HG02571 (cell line): Measurements from ENCODE around the gene SCGB3A1.

Experiments used
- ATAC-seq: cut with Tn5 transposase; IDR thresholded peaks from one replicate; pipeline ENCODE4 v1.9.1; 2021; ENCODE audit warnings: mild to moderate bottlenecking, moderate library complexity; ENCODE audit not compliant: unreplicated experiment

Gene SCGB3A1

GRCh38 chr5:180606215-180606785 lies 15.0 kb upstream of the SCGB3A1 start:
- ATAC-seq = no peak

GRCh38 chr5:180605554-180606214 lies 14.4 kb upstream of the SCGB3A1 start:
- no peak for ATAC-seq

GRCh38 chr5:180604271-180604670 lies 13.0 kb upstream of the SCGB3A1 start:
- no peak for ATAC-seq

- no peak for ATAC-seq
Observed at GRCh38 chr5:180603076-180603594, 11.8 kb upstream of the SCGB3A1 start.

GRCh38 chr5:180602481-180603075 lies 11.3 kb upstream of the SCGB3A1 start:
- ATAC-seq = no peak

GRCh38 chr5:180601591-180602480 lies 10.5 kb upstream of the SCGB3A1 start:
- ATAC-seq = no peak

- no peak for ATAC-seq
Observed at GRCh38 chr5:180600554-180601041, 9.3 kb upstream of the SCGB3A1 start.

- ATAC-seq = no peak
Observed at GRCh38 chr5:180599981-180600553, 8.8 kb upstream of the SCGB3A1 start.

- no peak for ATAC-seq
Observed at GRCh38 chr5:180599590-180599914, 8.3 kb upstream of the SCGB3A1 start.

- ATAC-seq = no peak
Observed at GRCh38 chr5:180598797-180599589, 7.7 kb upstream of the SCGB3A1 start.

GRCh38 chr5:180598316-180598701 lies 7.0 kb upstream of the SCGB3A1 start:
- ATAC-seq = no peak

- ATAC-seq = no peak
Observed at GRCh38 chr5:180596668-180597231, 5.5 kb upstream of the SCGB3A1 start.

GRCh38 chr5:180596115-180596667 lies 4.9 kb upstream of the SCGB3A1 start:
- no peak for ATAC-seq

GRCh38 chr5:180595381-180596114 lies 4.2 kb upstream of the SCGB3A1 start:
- ATAC-seq = no peak

- no peak for ATAC-seq
Observed at GRCh38 chr5:180595046-180595379, 3.7 kb upstream of the SCGB3A1 start.

GRCh38 chr5:180594311-180595045 lies 3.2 kb upstream of the SCGB3A1 start:
- ATAC-seq = no peak

GRCh38 chr5:180593446-180594206 lies 2.3 kb upstream of the SCGB3A1 start:
- ATAC-seq = no peak
